KMS-11 (cell line): Measurements from ENCODE around the gene C1orf21.

Experiments
- H2AFZ ChIP-seq: fragments of 200-600 bp; sonication (generic); 2 replicates; pipeline ENCODE4 v1.6.1; 2016; ENCODE audit warnings: antibody characterized with exemption, mixed run types, low read depth
- H3K27ac ChIP-seq: fragments of 200-600 bp; sonication (generic); 2 replicates; pipeline ENCODE4 v1.6.1; 2016; ENCODE audit warnings: mild to moderate bottlenecking, mixed run types
- H3K27me3 ChIP-seq: fragments of 200-600 bp; sonication (generic); 2 replicates; pipeline ENCODE4 v1.6.1; 2017; ENCODE audit warnings: mild to moderate bottlenecking, low read depth, mixed run types, moderate library complexity; ENCODE audit not compliant: insufficient read depth
- H3K36me3 ChIP-seq: fragments of 200-600 bp; sonication (generic); 2 replicates; pipeline ENCODE4 v1.6.1; 2017; ENCODE audit warnings: mild to moderate bottlenecking, mixed run types; ENCODE audit not compliant: insufficient read depth
- H3K4me1 ChIP-seq: fragments of 200-600 bp; sonication (generic); 2 replicates; pipeline ENCODE4 v1.6.1; 2016; ENCODE audit warnings: mild to moderate bottlenecking, low read depth, mixed run types; ENCODE audit not compliant: poor library complexity, severe bottlenecking
- H3K4me2 ChIP-seq: fragments of 200-600 bp; sonication (generic); 2 replicates; pipeline ENCODE4 v1.7.0; 2016; ENCODE audit warnings: mild to moderate bottlenecking, mixed run types
- H3K4me3 ChIP-seq: fragments of 200-600 bp; sonication (generic); IDR thresholded peaks from 2 replicates; pipeline ENCODE4 v1.6.1; 2017; ENCODE audit warnings: low read depth, low read length, mixed read lengths; ENCODE audit not compliant: insufficient read depth
- H3K79me2 ChIP-seq: fragments of 200-600 bp; sonication (generic); 2 replicates; pipeline ENCODE4 v1.6.1; 2016; ENCODE audit warnings: low read depth, mixed run types; ENCODE audit not compliant: insufficient read depth
- H3K9ac ChIP-seq: fragments of 200-600 bp; sonication (generic); 2 replicates; pipeline ENCODE4 v1.6.1; 2016; ENCODE audit warnings: mild to moderate bottlenecking, mixed run types
- H4K20me1 ChIP-seq: fragments of 200-600 bp; sonication (generic); 2 replicates; pipeline ENCODE4 v1.6.1; 2016; ENCODE audit warnings: mild to moderate bottlenecking, mixed run types; ENCODE audit not compliant: insufficient read depth
- CTCF ChIP-seq: fragments of 200-600 bp; sonication (generic); conservative IDR thresholded peaks from 2 replicates; pipeline ENCODE4 v1.6.1; 2017; ENCODE audit warnings: low read depth, mild to moderate bottlenecking, antibody characterized with exemption, low read length, moderate library complexity, mixed read lengths

C1orf21 gene

GRCh38 chr1:184359909-184360308, 26.9 kb upstream of the C1orf21 start:
- Histone ChIP-seq H3K27me3 (no peaks in the 10 kb centered on the region), H2AFZ (peak overlapping the region; percentile 10; the same call in 1 of the 2 replicates), H3K36me3 (no peaks in the 10 kb centered on the region), H3K79me2 (no peaks in the 10 kb centered on the region), H3K4me3 (peak overlapping the region; percentile 21), H4K20me1 (no peaks in the 10 kb centered on the region), H3K27ac (no peak overlapping the region), H3K4me2 (peak overlapping the region; percentile 14; the same call in 1 of the 2 replicates), H3K4me1 (peaks cover 22% of the 10 kb centered on the region), H3K9ac (no peak overlapping the region; the same call in 1 of the 2 replicates)
- no peak for TF ChIP-seq CTCF

GRCh38 chr1:184362876-184363275, 24.0 kb upstream of the C1orf21 start:
- H3K9ac ChIP-seq: no peak overlapping the region
- H2AFZ ChIP-seq: no peak overlapping the region
- H3K4me2 ChIP-seq: no peak overlapping the region
- no peaks in the 10 kb centered on the region for H3K36me3 ChIP-seq
- no peaks in the 10 kb centered on the region for H4K20me1 ChIP-seq
- H3K27me3 ChIP-seq: no peaks in the 10 kb centered on the region
- H3K27ac ChIP-seq: no peak overlapping the region
- peaks cover 31% of the 10 kb centered on the region for H3K4me1 ChIP-seq
- H3K4me3 ChIP-seq: no peak overlapping the region
- no peaks in the 10 kb centered on the region for H3K79me2 ChIP-seq
- no peak for TF ChIP-seq CTCF

- H3K27me3 ChIP-seq: no peaks in the 10 kb centered on the region
- no peak overlapping the region for H2AFZ ChIP-seq
- no peaks in the 10 kb centered on the region for H3K79me2 ChIP-seq
- H3K4me3 ChIP-seq: no peak overlapping the region
- no peak overlapping the region for H3K27ac ChIP-seq
- no peak for TF ChIP-seq CTCF
- no peaks in the 10 kb centered on the region for H3K36me3 ChIP-seq
- no peak overlapping the region; the same call in 1 of the 2 replicates for H3K4me2 ChIP-seq
- H3K9ac ChIP-seq: no peak overlapping the region
- H4K20me1 ChIP-seq: no peaks in the 10 kb centered on the region
- H3K4me1 ChIP-seq: peaks cover 12% of the 10 kb centered on the region
Measured at GRCh38 chr1:184365699-184366098, 21.1 kb upstream of the C1orf21 start.

- Histone ChIP-seq H3K4me3 (no peak overlapping the region), H3K9ac (no peak overlapping the region), H4K20me1 (no peaks in the 10 kb centered on the region), H3K27me3 (no peaks in the 10 kb centered on the region), H3K36me3 (no peaks in the 10 kb centered on the region), H3K4me1 (peaks cover 9% of the 10 kb centered on the region), H3K4me2 (no peak overlapping the region), H3K27ac (no peak overlapping the region), H3K79me2 (no peaks in the 10 kb centered on the region), H2AFZ (no peak overlapping the region)
- TF ChIP-seq CTCF: no peak
Measured at GRCh38 chr1:184366997-184367396, 19.8 kb upstream of the C1orf21 start.
